Germinal center (tissue), 1 donor: ENCODE measurements around the gene COPRS.
A peak's percentile ranks its signal among the peaks of the same experiment; 100 is the strongest.
"Not testable (repeated sequence)": the region's sequence is repeated elsewhere in the genome, so short reads cannot be mapped to it uniquely, and the experiment has no call there.

Experiments
- DNase-seq: peaks from one replicate; pipeline ENCODE4 v3.0.0; 2012; ENCODE audit warnings: mixed read lengths, low spot score

Gene COPRS

GRCh38 chr17:31843070-31843745, 15.8 kb downstream of the COPRS start:
- DNase-seq = no peak

- peak; percentile 81 for DNase-seq
These were observed 16.6 kb downstream of the COPRS start for GRCh38 chr17:31842195-31843069.

GRCh38 chr17:31841850-31842194, 17.2 kb downstream of the COPRS start:
- DNase-seq = no peak

- DNase-seq = no peak
These were observed 20.3 kb downstream of the COPRS start for GRCh38 chr17:31838636-31839225.

GRCh38 chr17:31835984-31836383, 23.1 kb downstream of the COPRS start:
- DNase-seq = no peak

GRCh38 chr17:31834448-31834847, 24.6 kb downstream of the COPRS start:
- no peak for DNase-seq

GRCh38 chr17:31832746-31833145, 26.3 kb downstream of the COPRS start:
- DNase-seq = no peak

GRCh38 chr17:31830971-31831858, 27.8 kb downstream of the COPRS start:
- DNase-seq = no peak

- no peak for DNase-seq
These were observed 29.4 kb downstream of the COPRS start for GRCh38 chr17:31829649-31830048.

- not testable (repeated sequence) for DNase-seq
These were observed 30.1 kb downstream of the COPRS start for GRCh38 chr17:31828955-31829354.

- no peak for DNase-seq
These were observed 32.9 kb downstream of the COPRS start for GRCh38 chr17:31825961-31826691.

- no peak for DNase-seq
These were observed 34.2 kb downstream of the COPRS start for GRCh38 chr17:31824766-31825360.

GRCh38 chr17:31823014-31823413, 36.0 kb downstream of the COPRS start:
- no peak for DNase-seq

GRCh38 chr17:31820691-31821435, 38.2 kb downstream of the COPRS start:
- no peak for DNase-seq

GRCh38 chr17:31819578-31819977, 39.5 kb downstream of the COPRS start:
- no peak for DNase-seq

- DNase-seq = not testable (repeated sequence)
These were observed 40.2 kb downstream of the COPRS start for GRCh38 chr17:31818863-31819262.

GRCh38 chr17:31815212-31815730, 43.8 kb downstream of the COPRS start:
- no peak for DNase-seq

- DNase-seq = no peak
These were observed 47.9 kb downstream of the COPRS start for GRCh38 chr17:31811101-31811500.

GRCh38 chr17:31809876-31810275, 49.2 kb downstream of the COPRS start:
- not testable (repeated sequence) for DNase-seq

GRCh38 chr17:31808521-31809050, 50.5 kb downstream of the COPRS start:
- no peak for DNase-seq
